Right atrium auricular region (tissue), 2 donors: ENCODE results near the gene PTX4. TPM values are rescaled to one million over a fixed set of nuclear protein-coding genes. Genes with fewer than 3 reads are reported as not detected.

Experiments
- DNase-seq: peaks from one replicate; pipeline ENCODE4 v3.0.0-alpha.2; 2019; ENCODE audit warnings: low spot score
- H3K27ac ChIP-seq, 2 donors: fragments of 200-600 bp; sonication (generic); 1 replicate in 1 of 2; 2 replicates in 1 of 2; pipeline ENCODE4 v1.5.1; 2016 to 2019
- H3K27me3 ChIP-seq, 2 donors: fragments of 200-600 bp; sonication (generic); one replicate each; pipeline versions ENCODE4 v1.5.1 to v1.6.0; 2017 to 2019
- H3K36me3 ChIP-seq: fragments of 200-600 bp; sonication (generic); one replicate; pipeline ENCODE4 v1.5.1; 2016
- H3K4me1 ChIP-seq, 2 donors: fragments of 200-600 bp; sonication (generic); one replicate each; pipeline versions ENCODE4 v1.5.1 to v1.6.0; 2017 to 2019
- H3K4me3 ChIP-seq, 2 donors: fragments of 200-600 bp; sonication (generic); 1 replicate in 1 of 2; 2 replicates in 1 of 2; pipeline ENCODE4 v1.5.1; 2017 to 2019; ENCODE audit warnings: mild to moderate bottlenecking in 1 of 2, moderate library complexity in 1 of 2
- H3K9me3 ChIP-seq, 2 donors: fragments of 200-600 bp; sonication (generic); one replicate each; pipeline ENCODE4 v1.5.1; 2019
- CTCF ChIP-seq, 2 donors: fragments of 200-600 bp; sonication (generic); IDR thresholded peaks; one replicate each; pipeline ENCODE4 v1.5.1; 2019; ENCODE audit warnings: antibody characterized with exemption in 2 of 2
- total RNA-seq, 2 donors: library from RNA; depleted of rRNA; stranded (reverse); fragments of >200 nt; gene quantifications; one replicate each; pipeline ENCODE4 v1.1.0, GENCODE V29; 2016

PTX4 gene
- total RNA-seq, 2 donors from 2014 or later = 0.24 TPM; not detected in 1

GRCh38 chr16:1449201-1449788 is 39.4 kb downstream of the PTX4 start:
- DNase-seq = no peak
- Histone ChIP-seq H3K9me3 (no peaks in the 10 kb centered on the region), H3K27ac (no peak overlapping the region), H3K4me1 (no peaks in the 10 kb centered on the region), H3K36me3 (peaks cover 77% of the 10 kb centered on the region), H3K4me3 (no peak overlapping the region), H3K27me3 (no peaks in the 10 kb centered on the region)
- TF ChIP-seq CTCF (IDR thresholded peaks at IDR 0.05) = no peak

- no peaks in the 10 kb centered on the region for H3K4me1 ChIP-seq
- no peak overlapping the region for H3K27ac ChIP-seq
- no peak overlapping the region for H3K4me3 ChIP-seq
- H3K36me3 ChIP-seq = peaks cover 70% of the 10 kb centered on the region
- H3K27me3 ChIP-seq = no peaks in the 10 kb centered on the region
- no peak for DNase-seq
- no peaks in the 10 kb centered on the region for H3K9me3 ChIP-seq
- TF ChIP-seq CTCF (IDR thresholded peaks at IDR 0.05) = no peak
These were observed 40.1 kb downstream of the PTX4 start for GRCh38 chr16:1448536-1449116.

- Histone ChIP-seq H3K27me3 (no peaks in the 10 kb centered on the region), H3K4me3 (no peak overlapping the region), H3K4me1 (no peaks in the 10 kb centered on the region), H3K36me3 (peaks cover 64% of the 10 kb centered on the region), H3K27ac (no peak overlapping the region), H3K9me3 (no peaks in the 10 kb centered on the region)
- DNase-seq = no peak
- TF ChIP-seq CTCF (IDR thresholded peaks at IDR 0.05) = no peak
These were observed 40.8 kb downstream of the PTX4 start for GRCh38 chr16:1447965-1448364.

- Histone ChIP-seq H3K27me3 (no peaks in the 10 kb centered on the region), H3K4me1 (no peaks in the 10 kb centered on the region), H3K9me3 (no peaks in the 10 kb centered on the region), H3K4me3 (no peak overlapping the region), H3K27ac (no peak overlapping the region), H3K36me3 (peaks cover 50% of the 10 kb centered on the region)
- no peak for DNase-seq
- TF ChIP-seq CTCF (IDR thresholded peaks at IDR 0.05) = no peak
These were observed 42.3 kb downstream of the PTX4 start for GRCh38 chr16:1446296-1447080.

- no peaks in the 10 kb centered on the region for H3K4me1 ChIP-seq
- H3K36me3 ChIP-seq = peaks cover 42% of the 10 kb centered on the region
- no peak for TF ChIP-seq CTCF (IDR thresholded peaks at IDR 0.05)
- no peaks in the 10 kb centered on the region for H3K9me3 ChIP-seq
- no peak overlapping the region for H3K4me3 ChIP-seq
- no peaks in the 10 kb centered on the region for H3K27me3 ChIP-seq
- H3K27ac ChIP-seq = no peak overlapping the region
- DNase-seq = no peak
These were observed 43.1 kb downstream of the PTX4 start for GRCh38 chr16:1445518-1446203.
